GM18951 (cell line): ENCODE data around the gene MME.

ENCODE experiments used
- POLR2A ChIP-seq: IDR thresholded peaks from 4 replicates; pipeline ENCODE4 v1.6.1; 2011; ENCODE audit warnings: mild to moderate bottlenecking; ENCODE audit not compliant: insufficient read length, insufficient read depth; ENCODE audit errors: extremely low read depth
- in situ Hi-C: fragments of 300-500 bp; cut with MboI; formaldehyde crosslinking; loops from one replicate; pipeline ENCODE4 v1.12.0; 2022; ENCODE audit warnings: low sequenced_read_pairs, mixed read lengths, inconsistent platforms; ENCODE audit not compliant: unreplicated experiment

MME gene

DNA sequence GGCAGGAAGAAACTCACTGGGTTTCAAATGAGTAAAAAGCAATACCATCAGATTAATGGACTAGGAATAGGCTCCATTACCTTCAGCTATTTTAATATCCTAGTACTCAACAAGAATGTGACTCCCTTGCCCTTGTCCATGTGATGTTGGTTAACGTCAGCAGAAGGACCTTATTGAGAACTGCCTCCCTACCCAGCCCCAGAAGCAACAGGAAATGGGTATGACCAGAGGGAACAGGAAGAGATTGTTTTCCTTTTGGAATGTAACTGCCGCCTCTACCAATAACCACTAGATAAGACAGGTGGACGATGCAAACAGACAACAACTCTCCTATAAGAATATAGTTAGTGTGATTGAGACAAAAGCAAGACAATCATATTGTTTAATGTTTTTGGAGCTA, 10.4 kb upstream of the MME start:
- TF ChIP-seq POLR2A: no peak
- in situ Hi-C loops: no loop called here

DNA sequence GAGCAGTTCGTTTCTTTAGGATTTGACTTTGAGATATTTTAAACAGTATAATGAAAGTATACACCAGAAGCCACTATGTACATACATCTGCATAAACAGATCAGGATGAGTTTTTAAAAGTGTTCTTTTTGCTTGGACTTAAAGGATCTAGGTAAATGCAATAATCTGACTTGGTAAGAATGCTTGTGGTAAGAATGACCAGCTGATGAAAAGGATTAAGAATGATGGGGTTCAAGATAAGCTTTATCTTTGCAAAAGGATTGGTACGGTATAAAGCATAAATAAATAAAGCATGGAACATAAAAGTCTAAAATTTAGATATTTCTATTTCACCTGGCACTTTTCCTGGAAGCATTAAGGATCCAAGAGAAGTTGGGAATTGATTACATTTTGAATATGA, 9.8 kb upstream of the MME start:
- in situ Hi-C loops: no loop called here
- TF ChIP-seq POLR2A: no peak

DNA sequence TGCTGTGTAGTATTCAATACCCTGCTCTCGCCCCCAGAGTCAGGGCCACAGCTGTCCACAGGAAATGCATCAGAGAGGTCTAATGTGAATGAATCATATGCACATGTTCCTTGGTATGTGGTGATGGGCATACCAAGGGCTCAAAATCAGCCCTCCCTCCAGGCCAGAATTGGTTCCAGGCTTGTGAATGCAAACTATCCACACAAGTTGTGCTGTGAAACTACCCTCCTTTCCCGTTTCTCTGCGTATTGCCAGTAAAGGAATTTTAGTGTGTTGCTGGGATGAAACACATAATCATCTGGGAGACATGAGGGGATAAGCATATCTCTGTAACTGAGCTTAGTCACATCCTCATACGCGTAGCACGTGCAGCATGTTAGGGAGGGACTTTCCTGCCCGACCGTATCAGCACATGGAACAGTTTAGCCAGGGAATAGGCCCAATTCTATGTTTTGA, 9.2 kb upstream of the MME start:
- in situ Hi-C loops: no loop called here
- TF ChIP-seq POLR2A: no peak

DNA sequence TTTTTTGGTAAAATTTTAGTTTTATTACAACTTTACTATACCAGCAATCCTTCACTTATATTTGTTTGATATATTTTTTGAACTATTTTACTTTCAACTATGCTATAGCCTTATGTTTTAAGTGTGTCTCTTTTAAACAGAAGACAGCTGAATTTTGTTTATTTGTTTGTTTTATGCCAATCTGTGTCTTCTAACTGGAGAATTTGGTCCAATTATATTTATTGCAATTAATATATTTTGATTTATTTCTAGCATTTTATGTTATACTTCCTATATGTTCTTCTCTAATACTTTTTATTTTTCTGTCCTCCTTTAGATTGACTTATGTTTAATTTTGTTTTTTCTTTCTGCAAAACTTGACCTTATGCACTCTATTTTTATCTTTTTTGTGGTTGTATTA, 4.9 kb upstream of the MME start:
- TF ChIP-seq POLR2A: no peak
- in situ Hi-C loops: no loop called here

DNA sequence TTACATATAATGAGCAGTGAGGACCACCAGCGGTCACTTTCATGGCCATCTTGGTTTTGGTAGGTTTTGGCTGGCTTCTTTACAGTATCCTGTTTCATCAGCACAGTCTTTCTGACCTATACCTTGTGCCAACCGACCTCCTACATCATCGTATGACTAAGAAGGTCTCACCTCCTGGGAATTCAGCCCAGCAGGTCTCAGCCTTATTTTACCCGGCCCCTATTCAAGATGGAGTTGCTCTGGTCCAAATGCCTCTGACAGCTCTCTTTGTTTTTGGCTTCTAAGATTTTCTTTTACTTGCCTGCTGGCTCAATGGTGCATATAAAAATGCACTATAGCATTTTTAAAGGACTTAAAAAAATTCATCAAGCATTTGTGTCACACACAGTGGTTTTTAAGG, 3.2 kb upstream of the MME start:
- in situ Hi-C loops: no loop called here
- no peak for TF ChIP-seq POLR2A

DNA sequence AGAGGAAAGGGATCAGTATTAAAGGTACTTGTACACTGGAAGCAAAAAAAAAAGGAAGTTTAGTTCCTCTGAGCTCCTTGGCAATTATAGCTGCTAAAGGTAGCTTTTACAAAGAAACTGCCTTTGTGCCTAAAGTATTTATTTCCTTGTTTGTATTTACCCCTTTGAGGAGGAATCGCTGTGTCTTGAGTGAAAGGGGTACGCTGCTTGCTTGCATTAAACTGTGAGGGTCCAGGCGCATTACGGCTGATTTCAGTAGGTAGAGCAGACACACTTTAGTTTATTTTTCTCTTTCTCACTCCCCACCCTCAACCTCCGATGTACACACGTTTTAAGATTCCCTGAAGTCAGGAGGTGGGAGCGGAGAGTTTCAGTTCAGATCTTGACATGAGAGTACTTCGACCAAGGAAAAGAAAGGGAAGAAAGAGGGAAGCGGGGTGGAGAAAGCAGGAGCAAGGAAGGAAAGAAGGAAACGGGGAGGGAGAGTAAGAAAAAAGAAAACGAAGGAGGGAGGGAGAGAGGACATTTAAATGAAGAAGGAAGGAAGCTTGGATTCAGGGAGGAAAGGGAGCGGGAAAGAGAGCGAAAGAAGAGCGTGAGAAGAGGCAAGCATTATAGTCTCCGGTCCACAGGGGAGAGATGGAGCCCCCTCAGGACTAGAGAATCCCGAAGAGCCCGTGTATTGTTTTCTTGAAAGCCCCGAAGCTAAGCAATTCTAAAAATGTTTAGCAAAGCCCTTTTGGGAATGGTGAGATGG, 1.2 kb upstream of the MME start:
- no peak for TF ChIP-seq POLR2A
- in situ Hi-C loops: no loop called here

DNA sequence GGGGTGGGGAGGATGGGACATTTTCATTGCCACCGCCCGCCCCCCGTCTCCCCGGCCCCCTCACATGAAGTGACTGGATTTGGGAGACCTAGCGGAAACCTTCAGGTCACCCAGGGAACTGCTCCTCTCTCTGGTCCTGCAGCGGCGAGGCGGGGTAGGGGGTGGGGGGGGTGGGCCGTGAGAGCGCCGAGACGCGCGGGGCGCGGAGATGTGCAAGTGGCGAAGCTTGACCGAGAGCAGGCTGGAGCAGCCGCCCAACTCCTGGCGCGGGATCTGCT, 712 bp upstream of the MME start:
- no peak for TF ChIP-seq POLR2A
- in situ Hi-C loops: no loop called here

DNA sequence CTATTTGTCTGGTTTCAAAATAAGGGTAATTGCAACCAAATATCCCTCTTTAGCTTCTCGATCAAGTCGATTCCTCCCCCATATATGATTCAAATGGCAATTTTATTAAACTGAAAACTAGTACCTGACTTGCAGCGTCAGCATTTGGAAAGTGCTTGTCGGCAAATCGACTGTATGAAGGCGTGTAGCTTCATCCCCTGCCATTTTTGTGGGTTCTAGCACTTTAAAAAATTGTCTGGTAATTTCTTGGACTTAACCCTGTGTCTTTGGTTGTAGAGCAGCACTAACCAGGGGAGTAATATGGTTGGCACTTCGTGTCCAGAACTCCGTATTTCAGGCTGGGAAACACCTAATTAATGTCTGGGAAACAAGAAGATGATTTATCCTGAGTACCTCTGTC, 573 bp downstream of the MME start:
- in situ Hi-C loops: no loop called here
- no peak for TF ChIP-seq POLR2A

DNA sequence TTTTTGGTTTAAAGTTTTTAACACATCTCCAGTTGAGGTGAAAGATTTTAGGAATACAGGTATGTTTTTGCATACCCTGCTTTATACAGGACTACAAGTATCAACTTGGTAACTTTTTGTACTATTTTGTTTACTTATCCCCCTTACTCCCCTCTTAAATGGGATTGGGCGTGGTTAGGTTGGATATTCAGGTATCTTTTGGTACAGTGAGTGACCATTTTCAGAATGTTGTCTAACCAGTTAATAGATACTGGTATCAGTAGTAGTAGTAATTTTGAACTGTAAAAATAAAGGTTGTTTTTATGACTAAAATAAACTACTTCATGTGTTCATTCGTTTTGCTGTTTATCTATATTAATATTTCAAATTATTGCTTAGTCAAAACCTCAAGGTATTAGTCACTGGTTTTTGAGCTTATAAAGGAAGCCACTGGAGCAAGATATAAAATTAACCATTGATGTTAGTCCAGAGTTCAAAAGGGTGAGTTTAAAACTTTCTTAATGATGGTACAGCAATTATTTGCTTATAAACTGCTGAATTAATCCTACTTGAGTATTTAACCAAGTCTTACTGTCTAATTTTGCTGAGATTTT, 3.3 kb downstream of the MME start:
- TF ChIP-seq POLR2A: no peak
- in situ Hi-C loops: no loop called here

DNA sequence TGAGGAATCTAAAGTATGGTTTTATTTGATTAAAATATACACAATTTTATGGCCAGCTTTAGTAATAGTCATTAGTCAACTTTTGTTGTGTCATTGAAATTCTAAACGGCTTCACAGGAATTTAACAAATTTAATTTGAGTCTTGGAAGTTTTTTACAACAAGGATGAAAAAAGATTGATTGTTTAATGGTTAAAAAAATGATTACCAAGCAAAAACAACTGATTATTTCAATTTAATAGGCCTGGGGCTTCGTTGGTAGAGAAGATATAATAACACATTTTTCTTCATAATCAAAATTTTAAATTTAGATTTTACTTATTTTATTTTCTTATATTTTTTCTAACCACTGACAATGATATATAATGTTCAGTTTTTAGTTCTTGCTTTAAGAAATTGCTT, 4.4 kb downstream of the MME start:
- TF ChIP-seq POLR2A: no peak
- in situ Hi-C loops: no loop called here

DNA sequence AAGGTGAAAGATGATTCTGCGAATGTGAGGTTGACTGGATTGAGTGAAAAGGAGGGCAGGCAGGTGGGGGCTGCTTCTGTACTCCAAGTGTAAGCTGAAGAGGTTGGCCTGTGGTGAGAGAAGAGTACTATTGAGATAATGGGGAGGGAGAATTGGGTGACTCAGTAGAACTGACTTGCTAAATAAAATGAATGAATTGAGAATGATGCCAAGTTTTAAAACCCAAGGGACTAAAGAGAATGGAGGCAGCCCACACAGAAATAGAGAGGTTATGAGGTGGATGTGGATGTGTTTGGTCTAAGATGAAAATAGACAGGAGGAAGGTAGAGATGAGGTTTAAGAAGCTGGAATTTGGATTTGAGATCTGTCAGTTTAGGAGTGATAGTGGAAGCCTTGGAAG, 5.9 kb downstream of the MME start:
- in situ Hi-C loops: no loop called here
- no peak for TF ChIP-seq POLR2A

DNA sequence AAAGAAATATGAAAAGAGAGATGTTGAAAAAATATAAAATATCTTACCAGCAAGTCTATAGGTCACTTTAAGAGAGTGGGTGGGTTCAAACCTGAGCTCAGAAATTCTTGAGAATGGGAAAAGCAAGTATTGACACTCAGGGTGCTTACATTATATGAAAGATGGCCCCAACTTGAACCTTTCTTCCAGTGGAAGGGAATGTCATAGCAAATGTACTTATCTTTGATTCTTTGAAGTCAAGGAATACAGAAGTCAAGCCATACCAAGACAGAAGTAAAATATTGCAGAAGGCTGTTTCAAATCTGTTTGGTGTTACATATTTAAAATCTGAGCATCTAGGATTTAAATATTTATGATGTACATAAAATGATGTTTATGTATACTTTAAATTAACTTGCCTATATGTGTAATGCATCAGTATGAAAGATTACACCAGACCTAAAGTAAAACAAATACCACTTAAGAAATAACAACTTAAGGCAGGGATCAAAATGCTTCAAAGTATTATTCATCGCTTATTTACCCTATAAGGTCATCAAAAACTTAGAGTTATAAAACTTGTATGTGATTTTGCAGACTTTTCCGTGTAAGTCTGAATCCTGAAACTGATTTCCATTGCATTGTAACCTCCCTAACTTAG, 8.7 kb downstream of the MME start:
- TF ChIP-seq POLR2A: no peak
- in situ Hi-C loops: no loop called here

DNA sequence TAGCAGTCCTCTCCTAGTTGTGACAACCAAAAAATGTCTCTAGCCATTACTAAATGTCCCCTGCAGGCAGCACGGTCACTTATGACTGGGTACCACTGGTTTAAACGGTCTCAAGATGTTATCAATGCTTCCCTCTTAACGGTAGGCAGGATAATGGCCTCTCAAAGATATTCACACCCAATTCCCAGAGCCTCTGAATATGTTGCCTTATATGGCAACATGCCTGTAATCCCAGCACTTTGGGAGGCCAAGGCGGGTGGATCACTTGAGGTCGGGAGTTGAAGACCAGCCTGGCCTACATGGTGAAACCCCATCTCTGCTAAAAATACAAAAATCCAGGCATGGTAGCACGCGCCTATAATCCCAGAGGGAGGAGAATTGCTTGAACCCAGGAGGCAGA, 9.4 kb downstream of the MME start:
- in situ Hi-C loops: no loop called here
- no peak for TF ChIP-seq POLR2A

DNA sequence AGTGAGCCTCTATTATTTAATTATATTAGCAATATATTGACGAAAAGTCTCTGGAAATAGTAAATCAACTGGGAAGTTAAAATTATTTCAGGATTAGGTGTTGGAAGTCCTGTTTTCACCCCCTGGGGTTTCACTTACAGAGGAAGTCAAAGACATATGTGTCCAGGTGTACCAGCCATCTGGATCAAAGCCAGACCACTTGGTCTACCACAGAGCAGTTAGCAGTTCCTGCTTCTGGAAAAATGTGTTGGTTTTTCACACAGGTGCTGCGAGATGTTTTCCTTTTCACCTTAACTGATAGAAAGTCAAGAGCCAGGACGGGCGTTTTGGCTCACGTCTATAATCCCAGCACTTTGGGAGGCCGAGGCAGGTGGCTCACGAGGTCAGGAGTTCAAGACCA, 13.1 kb downstream of the MME start:
- TF ChIP-seq POLR2A: no peak
- in situ Hi-C loops: no loop called here
